NT2/D1 (cell line): ENCODE results near the gene ASCC2.

ENCODE experiments used
- SUZ12 ChIP-seq: IDR thresholded peaks from 2 replicates; pipeline ENCODE4 v1.6.1; 2011; ENCODE audit not compliant: insufficient read length, insufficient read depth; ENCODE audit errors: extremely low read depth
- YY1 ChIP-seq: IDR thresholded peaks from 2 replicates; pipeline ENCODE4 v1.6.1; 2011; ENCODE audit not compliant: insufficient read length, insufficient read depth
- ZNF274 ChIP-seq: IDR thresholded peaks from 2 replicates; pipeline ENCODE4 v1.6.1; 2011; ENCODE audit warnings: mild to moderate bottlenecking, low read depth, low read length

DNA sequence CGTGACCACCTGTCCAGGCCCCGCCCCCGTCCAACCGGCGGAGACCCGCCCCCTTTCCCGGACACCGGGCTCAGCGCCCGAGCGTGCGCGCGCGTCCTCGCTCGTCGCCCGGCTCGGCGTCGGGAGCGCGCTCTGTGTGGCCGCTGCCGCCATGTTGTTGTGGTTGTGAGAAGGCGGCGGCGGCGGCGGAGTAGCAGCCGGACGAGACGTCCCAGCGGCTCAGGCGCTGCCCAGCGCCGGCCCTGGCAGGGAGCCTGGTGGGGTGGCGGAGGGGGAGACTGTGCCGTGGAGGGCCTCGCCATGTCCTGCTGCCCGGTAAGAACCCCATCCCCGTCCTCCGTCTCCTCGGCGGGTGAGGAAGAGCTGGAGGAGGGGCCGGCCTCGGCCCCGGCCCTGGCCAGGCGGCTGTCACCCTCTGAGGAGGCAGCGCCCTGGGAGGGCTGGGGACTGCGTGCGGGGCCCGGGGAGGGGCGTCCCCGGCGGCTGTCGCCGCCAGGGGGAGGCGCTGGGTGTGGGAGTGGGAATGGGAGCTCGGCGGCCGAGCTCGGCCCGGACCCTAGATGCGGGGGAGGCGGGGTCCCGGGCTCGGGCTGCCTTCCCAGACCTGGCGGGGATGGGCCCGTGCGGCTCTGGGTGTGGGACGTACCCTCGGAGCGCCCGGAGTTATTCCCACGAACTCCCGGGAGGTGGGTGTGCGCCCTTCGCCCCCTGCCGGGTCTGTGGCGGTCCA, 45.1 kb upstream of the ASCC2 start, which contains the start of gene MTMR3:
- no peak for TF ChIP-seq ZNF274
- no peak for TF ChIP-seq SUZ12
- TF ChIP-seq YY1 = no peak
